GM19438 (cell line): Measurements from ENCODE around the gene ALOXE3.
A peak's percentile ranks its signal among the peaks of the same experiment; 100 is the strongest.

Experiments used
- ATAC-seq: cut with Tn5 transposase; IDR thresholded peaks from one replicate; pipeline ENCODE4 v1.9.1; 2021; ENCODE audit warnings: low read depth; ENCODE audit not compliant: unreplicated experiment

ALOXE3 gene

DNA sequence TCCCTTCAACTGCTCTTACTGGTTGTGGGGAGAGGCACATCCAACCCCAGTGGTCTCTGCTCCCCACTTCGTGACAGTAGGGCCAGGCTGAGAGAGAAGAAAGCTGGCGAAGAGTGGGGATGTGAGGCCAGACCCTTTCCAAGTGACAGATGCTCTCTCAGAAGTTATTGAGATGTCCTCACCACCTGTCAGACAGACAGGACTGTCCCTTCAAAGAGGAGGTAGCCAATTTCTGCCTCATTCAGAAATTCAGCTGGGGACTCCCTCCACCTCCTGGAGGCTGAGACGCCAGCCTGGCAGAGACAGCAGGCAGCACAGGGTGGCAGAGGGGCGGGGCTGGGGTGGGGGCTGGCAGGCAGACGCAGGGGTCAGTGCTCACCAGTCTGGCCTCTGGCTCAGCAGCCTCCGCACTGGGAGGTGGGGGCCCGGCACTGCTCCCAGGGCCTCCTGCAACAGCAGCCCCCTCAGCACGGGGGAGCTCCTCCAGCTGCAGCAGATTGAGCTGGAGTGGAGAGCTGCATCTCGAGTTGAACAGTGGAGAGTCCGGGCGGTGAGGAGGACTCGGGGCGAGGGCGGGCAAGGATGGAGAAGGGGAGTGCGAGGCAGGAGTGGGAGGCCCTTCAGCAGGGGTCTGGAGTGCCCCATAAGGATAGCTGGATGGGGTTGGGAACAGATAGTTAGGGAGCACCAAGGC, 24.7 kb upstream of the ALOXE3 start:
- no peak for ATAC-seq

DNA sequence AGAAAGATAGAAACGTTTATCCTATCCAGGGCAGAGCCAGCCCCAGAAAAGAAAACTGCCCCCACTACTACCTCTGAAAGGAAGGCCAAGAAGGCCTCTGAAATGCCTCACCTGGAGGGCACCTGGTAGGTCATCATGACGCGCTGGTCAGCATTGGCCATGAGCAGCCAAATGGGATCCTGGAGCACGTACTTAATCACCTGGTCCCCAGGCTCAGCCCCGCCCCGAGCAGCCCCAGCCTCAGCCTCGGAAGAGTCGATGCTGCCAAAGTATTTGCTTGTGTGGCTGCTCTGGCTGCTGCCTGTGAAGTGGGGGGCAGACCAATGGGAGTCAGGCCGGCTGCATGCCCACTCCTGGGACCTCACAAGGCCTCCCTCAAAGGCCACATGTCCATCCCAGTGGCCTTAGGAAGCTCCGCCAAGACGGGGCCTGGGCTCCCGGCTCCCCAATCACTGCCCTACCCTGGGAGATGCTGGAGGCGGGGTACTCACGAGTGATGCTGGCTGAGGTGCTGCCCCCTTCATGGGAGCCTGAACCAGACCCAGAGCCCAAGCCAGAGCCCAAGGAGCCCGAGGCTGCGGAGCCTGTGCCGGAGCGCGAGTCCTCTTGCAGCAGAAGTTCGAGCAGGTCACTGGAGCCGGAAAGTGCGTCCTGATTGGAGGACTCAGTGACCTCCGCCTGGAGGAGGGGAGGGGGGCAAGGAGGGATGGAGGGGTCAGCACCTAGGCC, 24.0 kb upstream of the ALOXE3 start:
- ATAC-seq = no peak

DNA sequence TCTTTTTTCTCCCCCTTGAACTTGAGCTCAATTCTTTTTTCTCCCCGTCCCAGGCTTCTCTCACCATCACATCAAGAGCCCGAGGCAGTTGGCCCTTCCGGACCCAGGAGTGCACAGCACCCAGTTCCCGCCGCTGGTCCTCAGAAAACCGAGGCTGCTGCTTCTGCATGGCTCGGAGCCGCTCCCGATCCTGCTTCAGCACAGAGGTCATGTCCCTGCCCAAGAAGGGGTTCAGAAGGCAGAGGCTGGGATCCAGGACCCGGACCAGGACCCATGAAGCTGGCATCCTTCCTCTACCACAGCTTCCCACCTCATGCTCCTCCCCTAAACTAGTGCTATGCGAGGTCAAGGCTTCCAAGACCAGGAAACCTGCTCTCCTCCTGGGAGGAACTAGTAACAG, 23.4 kb upstream of the ALOXE3 start:
- no peak for ATAC-seq

GRCh38 chr17:8141045-8141444, 22.7 kb upstream of the ALOXE3 start:
- no peak for ATAC-seq

- no peak for ATAC-seq
Observed at GRCh38 chr17:8140065-8141029, 22.0 kb upstream of the ALOXE3 start.

- ATAC-seq = peak; percentile 82
Observed at GRCh38 chr17:8138672-8139371, 20.5 kb upstream of the ALOXE3 start.

- peak; percentile 4 for ATAC-seq
Observed at GRCh38 chr17:8138374-8138671, 20.0 kb upstream of the ALOXE3 start.

DNA sequence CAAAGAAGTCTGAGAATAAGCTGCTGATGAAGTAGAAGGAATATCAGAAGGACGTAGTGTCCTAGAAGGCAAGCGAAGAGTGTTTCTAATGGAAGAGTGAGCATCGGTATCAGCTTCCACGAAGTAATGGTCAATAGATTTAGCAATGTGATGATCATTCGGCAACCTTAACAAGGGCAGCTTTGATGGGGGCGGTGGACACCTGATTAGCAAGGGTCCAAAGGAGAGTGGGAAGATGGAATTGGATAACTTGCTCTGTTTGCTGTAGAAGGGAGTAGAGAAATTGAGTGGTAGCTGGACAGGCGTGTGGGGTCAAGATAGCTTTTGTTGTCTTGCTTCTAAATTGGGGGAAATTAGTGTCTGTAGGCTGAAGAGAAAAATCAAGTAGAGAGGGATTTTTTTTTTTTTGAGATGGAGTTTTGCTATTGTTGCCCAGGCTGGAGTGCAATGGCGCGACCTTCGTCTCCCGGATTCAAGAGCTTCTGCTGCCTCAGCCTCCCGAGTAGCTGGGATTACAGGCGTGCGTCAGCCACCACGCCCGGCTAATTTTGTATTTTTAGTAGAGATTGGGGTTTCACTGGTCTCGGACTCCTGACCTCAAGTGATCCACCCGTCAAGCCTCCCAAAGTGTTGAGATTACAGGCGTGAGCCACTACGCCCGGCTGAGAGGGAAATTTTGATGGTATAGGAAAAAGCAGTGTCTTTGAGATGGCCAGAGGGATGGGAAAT, 19.5 kb upstream of the ALOXE3 start:
- no peak for ATAC-seq

GRCh38 chr17:8133941-8134340, 15.6 kb upstream of the ALOXE3 start:
- no peak for ATAC-seq

DNA sequence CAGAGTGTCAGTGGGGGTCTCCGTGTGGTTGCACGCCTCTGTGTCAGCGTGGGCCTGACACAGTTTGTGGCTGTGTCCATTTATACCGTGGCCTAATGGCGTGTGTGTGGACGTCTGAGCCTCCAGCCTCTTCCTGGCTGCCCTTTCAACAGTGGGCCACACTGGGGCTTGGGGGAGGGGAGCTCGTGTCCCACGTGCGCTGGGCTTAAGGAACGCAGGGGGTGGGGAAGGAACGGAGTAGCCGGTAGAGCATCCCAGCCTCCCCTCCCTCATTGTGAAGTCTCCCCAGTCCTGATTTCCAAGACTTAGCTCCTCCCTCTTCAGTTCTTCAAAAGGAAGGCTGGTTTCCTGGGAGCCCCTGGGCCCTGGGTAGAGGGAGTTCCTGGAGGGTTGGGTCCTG, 15.1 kb upstream of the ALOXE3 start:
- no peak for ATAC-seq

DNA sequence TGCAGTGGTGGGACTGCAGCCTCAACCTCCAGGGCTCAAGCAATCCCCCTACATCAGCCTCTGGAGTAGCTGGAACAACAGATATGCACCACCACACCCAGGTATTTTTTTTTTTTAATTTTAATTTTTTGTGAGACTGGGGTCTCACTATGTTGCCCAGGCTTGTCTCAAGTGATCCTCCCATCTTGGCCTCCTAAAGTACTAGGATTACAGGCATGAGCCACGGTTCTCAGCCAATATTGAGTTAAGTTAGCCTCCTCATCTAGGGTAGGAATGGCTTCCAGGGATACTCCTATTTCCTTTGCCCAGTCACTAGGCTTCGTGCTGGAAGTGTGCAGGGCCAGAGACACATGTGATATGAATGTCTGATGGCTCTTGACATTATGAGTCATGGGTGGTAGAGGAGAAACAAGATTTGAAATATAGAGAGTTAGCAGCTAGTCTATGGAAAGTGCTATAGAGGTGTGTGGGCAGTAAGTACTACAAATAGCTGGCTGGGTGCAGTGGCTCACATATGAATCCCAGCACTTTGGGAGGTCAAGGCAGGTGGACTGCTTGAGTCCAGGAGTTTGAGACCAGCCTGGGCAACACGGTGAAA, 13.6 kb upstream of the ALOXE3 start:
- ATAC-seq = no peak

DNA sequence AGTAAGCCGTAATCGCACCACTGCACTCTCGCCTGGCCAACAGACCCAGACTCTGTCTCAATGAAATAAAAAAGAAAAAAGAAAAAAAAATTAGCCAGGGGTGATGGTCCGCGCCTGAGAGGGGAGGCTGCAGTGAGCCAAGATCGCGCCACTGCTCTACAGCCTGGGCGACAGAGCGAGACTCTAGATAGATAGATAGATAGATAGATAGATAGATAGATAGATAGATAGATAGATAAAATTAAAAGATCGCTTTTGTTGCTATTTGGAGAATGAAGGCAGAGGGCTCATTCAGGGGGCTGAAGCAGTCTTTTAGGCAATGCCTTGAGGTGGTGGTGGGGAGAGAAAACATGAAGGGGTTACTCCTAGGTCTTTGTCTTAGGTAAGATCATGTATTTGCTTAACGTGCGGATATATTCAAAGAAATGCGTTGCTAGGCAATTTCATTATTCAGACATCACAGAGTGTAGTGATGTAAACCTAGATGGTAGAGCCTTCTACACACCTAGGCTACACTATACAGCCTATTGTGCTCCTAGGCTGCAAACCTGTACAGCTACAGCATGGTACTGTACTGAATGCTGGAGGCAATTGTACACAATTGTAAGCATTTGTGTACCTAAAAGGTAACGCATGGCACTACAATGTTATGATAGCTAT, 9.9 kb upstream of the ALOXE3 start:
- no peak for ATAC-seq

GRCh38 chr17:8126491-8127066, 8.3 kb upstream of the ALOXE3 start:
- no peak for ATAC-seq

DNA sequence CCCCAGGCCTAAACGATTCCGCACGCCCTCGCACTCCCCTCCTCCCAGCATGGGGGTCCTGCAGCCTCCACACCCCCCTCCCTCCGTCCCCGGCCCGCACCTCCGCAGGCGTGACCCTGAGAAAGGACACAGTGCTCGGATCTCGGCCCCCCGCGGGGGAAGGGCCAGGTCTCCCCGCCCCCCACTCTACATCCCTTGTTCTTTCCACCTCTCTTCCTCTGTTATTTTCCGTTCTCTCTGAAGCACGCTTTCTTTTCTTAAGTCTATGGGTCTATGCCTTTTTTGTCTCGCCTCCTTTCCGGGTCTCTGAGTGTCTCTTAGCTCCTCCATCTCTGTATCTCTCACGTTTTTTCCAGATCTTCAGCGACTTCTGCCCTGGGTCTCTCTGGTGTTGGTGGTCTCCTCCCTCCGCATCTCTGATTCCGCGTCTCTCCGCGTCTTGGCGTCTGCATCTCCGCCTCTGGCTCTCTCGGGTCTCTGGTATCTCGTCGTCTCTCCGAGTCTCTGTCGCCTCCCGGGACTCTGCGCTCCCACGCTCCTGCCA, 7.7 kb upstream of the ALOXE3 start:
- no peak for ATAC-seq

GRCh38 chr17:8125154-8125946, 7.0 kb upstream of the ALOXE3 start:
- ATAC-seq = no peak

DNA sequence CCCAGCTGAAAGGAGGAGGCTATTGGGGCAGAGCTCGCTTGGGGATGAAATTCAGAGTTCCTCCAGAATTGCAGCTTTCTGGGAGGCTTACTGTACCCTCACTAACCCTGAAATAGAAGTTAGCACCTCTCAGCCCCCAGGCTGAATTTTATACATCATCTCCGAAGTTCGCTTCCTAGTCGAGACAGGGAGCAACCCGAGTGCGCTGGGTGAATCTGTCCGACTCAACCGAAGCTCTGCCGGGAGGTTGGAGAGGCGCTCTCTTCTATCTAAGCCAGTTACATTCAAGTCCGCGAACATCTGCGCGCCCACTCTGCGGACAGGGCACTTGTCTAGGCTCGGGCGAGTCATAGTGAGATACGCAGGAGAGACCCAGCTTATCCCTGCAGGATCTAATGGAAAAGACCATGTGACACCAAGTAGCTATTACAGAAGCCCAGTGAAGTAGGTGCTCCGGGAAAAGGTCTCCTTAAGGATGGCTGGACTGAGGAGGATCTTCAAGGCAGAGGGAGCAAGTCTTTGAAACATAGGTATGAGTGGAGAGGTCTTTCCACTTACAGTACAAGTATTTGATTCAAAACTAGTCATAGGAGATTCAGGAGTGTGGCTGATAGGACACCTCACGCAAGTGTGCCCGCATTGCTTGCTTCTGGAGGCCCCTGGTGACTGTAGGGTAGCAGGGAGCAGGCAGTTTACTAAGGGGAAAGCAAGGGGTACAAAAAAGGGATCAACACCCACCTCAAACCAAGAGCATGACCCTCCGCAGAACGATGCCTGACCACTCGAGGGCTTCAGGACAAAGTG, 6.2 kb upstream of the ALOXE3 start:
- no peak for ATAC-seq
